K562 (cell line): ENCODE data around the gene NCAPD2. TPM values are rescaled to one million over a fixed set of nuclear protein-coding genes. Genes with fewer than 3 reads are reported as not detected.

Source experiments
- ATAC-seq: fragments of 200-7000 bp; cut with Tn5 transposase; 3 replicates; pipeline ENCODE4 v1.9.1; 2020; ENCODE audit warnings: moderate library complexity
- BruUV-seq: library from RNA; stranded (reverse); fragments of 400-500 nt; replicated peaks from 2 replicates; lab custom pipeline; 2021; lab: Mats Ljungman, UMichigan
- CTCF ChIA-PET: fragments of 300-600 bp; formaldehyde crosslinking; extraction: SDS; loops from one replicate; lab custom pipeline; 2021; ENCODE audit warnings: low intra/inter-chr PET ratio; lab: Yijun Ruan, JAX
- POLR2A ChIA-PET: fragments of 300-600, 350-650 bp; sonication (Branson Sonifier 250); formaldehyde crosslinking; extraction: SDS; loops from one replicate; lab custom pipeline; 2021; ENCODE audit warnings: antibody characterized with exemption, inconsistent platforms; lab: Yijun Ruan, JAX
- DNase-seq, 4 experiments: peaks; one replicate each; pipeline versions ENCODE4 v3.0.0 to v3.0.0-alpha.2; 2011 to 2018; ENCODE audit warnings: low spot score in 3 of 4, mixed read lengths in 3 of 4; ENCODE audit errors: extremely low read depth in 1 of 4
- FAIRE-seq: peaks from 2 replicates; lab custom pipeline; 2011; peaks lifted over from hg19 to GRCh38; lab: Jason Lieb, UNC
- H2AFZ ChIP-seq: 2 replicates; pipeline ENCODE4 v1.6.0; 2011; ENCODE audit warnings: low read depth, low read length, control low read depth, inconsistent platforms
- H3K27ac ChIP-seq: fragments of 200-600 bp; 3 replicates; pipeline ENCODE4 v1.8.0; 2011; ENCODE audit warnings: low read depth, mild to moderate bottlenecking, control low read depth, inconsistent platforms, low read length, moderate library complexity, mixed read lengths; ENCODE audit errors: extremely low read depth
- H3K27me3 ChIP-seq, 2 experiments: fragments of 300-600 bp in 1 of 2; 2 replicates in 1 of 2; 3 replicates in 1 of 2; pipeline versions ENCODE4 v1.6.0 to v1.8.0; 2011; ENCODE audit warnings: inconsistent platforms in 2 of 2, low read length in 2 of 2, mild to moderate bottlenecking in 1 of 2, mixed read lengths in 1 of 2, moderate library complexity in 1 of 2; ENCODE audit not compliant: control insufficient read depth in 2 of 2, insufficient read depth in 2 of 2
- H3K36me3 ChIP-seq: fragments of 300-600 bp; 3 replicates; pipeline ENCODE4 v1.8.0; 2011; ENCODE audit warnings: mild to moderate bottlenecking, low read length, inconsistent platforms; ENCODE audit not compliant: control insufficient read depth, insufficient read depth
- H3K4me1 ChIP-seq, 2 experiments: fragments of 200-600 bp in 1 of 2; replicated peaks in 1 of 2; 2 replicates in 1 of 2; 3 replicates in 1 of 2; pipeline versions ENCODE4 v1.5.1 to v1.8.0; 2011; ENCODE audit warnings: inconsistent platforms in 2 of 2, low read length in 2 of 2, mild to moderate bottlenecking in 1 of 2, mixed read lengths in 1 of 2, moderate library complexity in 1 of 2; ENCODE audit not compliant: control insufficient read depth in 2 of 2, insufficient read depth in 2 of 2
- H3K4me2 ChIP-seq: 2 replicates; pipeline ENCODE4 v1.6.1; 2011; ENCODE audit warnings: low read length, control low read depth, inconsistent platforms, mixed read lengths; ENCODE audit not compliant: insufficient read depth
- H3K4me3 ChIP-seq: fragments of 200-600 bp; sonication (generic), shearing (Covaris generic); 2 replicates; pipeline ENCODE4 v1.5.1; 2016; ENCODE audit warnings: control low read depth, inconsistent platforms
- H3K79me2 ChIP-seq: fragments of 200-600 bp; 3 replicates; pipeline ENCODE4 v1.8.0; 2011; ENCODE audit warnings: low read length, inconsistent platforms; ENCODE audit not compliant: control insufficient read depth, insufficient read depth
- H3K9ac ChIP-seq, 2 experiments: 2 replicates each; pipeline versions ENCODE4 v1.6.0 to v1.6.1; 2011; ENCODE audit warnings: low read depth in 2 of 2, low read length in 2 of 2, control low read depth in 1 of 2, inconsistent platforms in 1 of 2, mild to moderate bottlenecking in 1 of 2, mixed read lengths in 1 of 2; ENCODE audit not compliant: insufficient read depth in 1 of 2
- H3K9me1 ChIP-seq: one replicate; pipeline ENCODE4 v1.6.0; 2011; ENCODE audit warnings: inconsistent platforms, mild to moderate bottlenecking, low read length, moderate library complexity; ENCODE audit not compliant: control insufficient read depth, insufficient read depth
- H3K9me3 ChIP-seq: replicated peaks from 2 replicates; pipeline ENCODE4 v1.5.1; 2011; ENCODE audit warnings: low read depth, low read length, inconsistent platforms; ENCODE audit not compliant: control insufficient read depth, insufficient read depth
- H4K20me1 ChIP-seq: replicated peaks from 2 replicates; pipeline ENCODE4 v1.6.1; 2011; ENCODE audit warnings: low read length, inconsistent platforms, mixed read lengths; ENCODE audit not compliant: control insufficient read depth, insufficient read depth
- NCOA6 ChIP-seq: fragments of 450-650 bp; IDR thresholded peaks from 2 replicates; pipeline ENCODE4 v1.6.1; 2017; ENCODE audit warnings: mild to moderate bottlenecking
- NRF1 ChIP-seq, 2 experiments: fragments of 450-650 bp; IDR thresholded peaks in 1 of 2; conservative IDR thresholded peaks in 1 of 2; 2 replicates each; pipeline ENCODE4 v1.6.1; 2014; ENCODE audit warnings: mild to moderate bottlenecking in 2 of 2
- PPARD ChIP-seq: fragments of 250-450 bp; sonication (Bioruptor Pico); IDR thresholded peaks from 2 replicates; pipeline ENCODE4 v1.8.0; 2022; ENCODE audit warnings: inconsistent platforms, mild to moderate bottlenecking, moderate library complexity
- SMAD3 ChIP-seq: fragments of 450-650 bp; formaldehyde crosslinking; conservative IDR thresholded peaks from 2 replicates; pipeline ENCODE4 v1.4.0; 2020; ENCODE audit warnings: mild to moderate bottlenecking
- SNRNP70 ChIP-seq: fragments of 200-400 bp; formaldehyde crosslinking; optimal IDR thresholded peaks from 2 replicates; pipeline ENCODE3; 2017; ENCODE audit warnings: low read depth, low read length
- WGBS: fragments of 100-300 bp; shearing (Covaris generic); methylation state at CpG from one replicate; pipeline ENCODE4 v1.1.6; 2016; ENCODE audit warnings: low coverage, mixed read lengths; ENCODE audit not compliant: insufficient coverage; ENCODE audit errors: missing lambda C conversion rate; 5-methylcytosine and 5-hydroxymethylcytosine counted together
- in situ Hi-C: fragments of 300-500 bp; cut with MboI; formaldehyde crosslinking; loops from 4 replicates; pipeline ENCODE4 v1.15.0; 2018; ENCODE audit warnings: inconsistent platforms, mixed read lengths
- intact Hi-C: fragments of 100-400 bp; cut with micrococcal nuclease; formaldehyde crosslinking; loops from 2 replicates; pipeline ENCODE4 v1.14.2; 2022
- polyA plus RNA-seq, 8 experiments: library from polyadenylated mRNA; depleted of rRNA in 4 of 8; stranded (reverse) in 5 of 8; unstranded in 3 of 8; fragments of >200 nt; fragmentation: Nextera tagmentation in 2 of 8; fragmentation: Illumina TruSeq in 1 of 8; extraction: Ambion mirVana in 2 of 8; extraction: Trizol in 1 of 8; gene quantifications; 2 replicates each; pipeline versions ENCODE4 v1.2.1 to v1.2.3, GENCODE V29; 2011 to 2014; ENCODE audit warnings: inconsistent platforms in 1 of 8, missing spikeins in 1 of 8
- total RNA-seq, 7 experiments: library from RNA; depleted of rRNA in 6 of 7; stranded (reverse); fragments of >200 nt in 6 of 7; fragmentation: Illumina TruSeq in 2 of 7; extraction: Trizol in 2 of 7; gene quantifications; 2 replicates each; pipeline versions ENCODE4 v1.2.1 to v1.2.3, GENCODE V29; 2011 to 2021; ENCODE audit warnings: low replicate concordance in 1 of 7
- TF ChIP-seq, protein P1 (sequence below), 2 experiments: fragments of 450-650 bp in 1 of 2; sonication (generic) in 1 of 2; formaldehyde crosslinking in 1 of 2; IDR thresholded peaks; 2 replicates each; pipeline versions ENCODE4 v1.7.1 to v1.9.0; 2016 to 2022; ENCODE audit warnings: inconsistent platforms in 1 of 2, mild to moderate bottlenecking in 1 of 2, missing genetic modification reagents in 1 of 2

Gene NCAPD2
- total and polyA plus RNA-seq, 9 of the 15 experiments (the other 6 are each of a cell fraction or from before 2014, with no cell fraction given), result 16.9 to 93.7 (median 68.3) TPM

DNA sequence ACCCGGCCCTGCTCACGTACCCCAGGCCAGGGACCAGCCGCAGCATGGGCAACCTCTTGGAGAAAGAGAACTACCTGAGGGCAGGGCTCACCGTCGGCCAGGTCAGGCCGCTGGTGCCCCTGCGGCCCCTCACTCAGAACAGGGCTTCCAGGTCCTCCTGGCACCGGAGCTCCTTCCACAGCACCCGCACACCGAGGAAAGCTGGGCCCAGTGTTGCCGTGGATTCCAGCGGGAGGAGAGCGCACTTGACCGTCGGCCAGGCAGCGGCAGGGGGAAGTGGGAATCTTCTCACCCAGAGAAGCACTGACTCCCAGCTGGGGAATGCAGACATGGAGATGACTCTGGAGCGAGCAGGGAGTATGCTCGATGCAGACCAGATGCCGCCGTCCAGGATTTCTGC is 15.5 kb upstream of the NCAPD2 start:
- DNase-seq (no peak), ATAC-seq (no peak), FAIRE-seq (no peak)
- no peaks in the 10 kb centered on the region for H4K20me1 ChIP-seq
- no peaks in the 10 kb centered on the region for H3K79me2 ChIP-seq
- WGBS, result 63% methylated on average over 10 of the region's 20 CpGs
- no peak overlapping the region for H3K27ac ChIP-seq
- intact Hi-C loops, result no loop called here
- H3K27me3 ChIP-seq, result no peaks in the 10 kb centered on the region
- no peaks in the 10 kb centered on the region for H3K9me1 ChIP-seq
- ChIA-PET CTCF (no interaction called here), POLR2A (interaction anchor here (1.1 kb wide), 1 partner anchor 36 kb away, joined by 3 read pairs; no protein-coding TSS in a partner anchor)
- TF ChIP-seq NRF1 (conservative IDR thresholded peaks at IDR 0.05 in 1 of 2, IDR thresholded peaks at IDR 0.05 in 1 of 2) (no peak), PPARD (CRISPR knock-in tag) (no peak), NCOA6 (no peak), SNRNP70 (no peak), SMAD3 (CRISPR knock-in tag) (no peak)
- TF ChIP-seq, protein P1, sequence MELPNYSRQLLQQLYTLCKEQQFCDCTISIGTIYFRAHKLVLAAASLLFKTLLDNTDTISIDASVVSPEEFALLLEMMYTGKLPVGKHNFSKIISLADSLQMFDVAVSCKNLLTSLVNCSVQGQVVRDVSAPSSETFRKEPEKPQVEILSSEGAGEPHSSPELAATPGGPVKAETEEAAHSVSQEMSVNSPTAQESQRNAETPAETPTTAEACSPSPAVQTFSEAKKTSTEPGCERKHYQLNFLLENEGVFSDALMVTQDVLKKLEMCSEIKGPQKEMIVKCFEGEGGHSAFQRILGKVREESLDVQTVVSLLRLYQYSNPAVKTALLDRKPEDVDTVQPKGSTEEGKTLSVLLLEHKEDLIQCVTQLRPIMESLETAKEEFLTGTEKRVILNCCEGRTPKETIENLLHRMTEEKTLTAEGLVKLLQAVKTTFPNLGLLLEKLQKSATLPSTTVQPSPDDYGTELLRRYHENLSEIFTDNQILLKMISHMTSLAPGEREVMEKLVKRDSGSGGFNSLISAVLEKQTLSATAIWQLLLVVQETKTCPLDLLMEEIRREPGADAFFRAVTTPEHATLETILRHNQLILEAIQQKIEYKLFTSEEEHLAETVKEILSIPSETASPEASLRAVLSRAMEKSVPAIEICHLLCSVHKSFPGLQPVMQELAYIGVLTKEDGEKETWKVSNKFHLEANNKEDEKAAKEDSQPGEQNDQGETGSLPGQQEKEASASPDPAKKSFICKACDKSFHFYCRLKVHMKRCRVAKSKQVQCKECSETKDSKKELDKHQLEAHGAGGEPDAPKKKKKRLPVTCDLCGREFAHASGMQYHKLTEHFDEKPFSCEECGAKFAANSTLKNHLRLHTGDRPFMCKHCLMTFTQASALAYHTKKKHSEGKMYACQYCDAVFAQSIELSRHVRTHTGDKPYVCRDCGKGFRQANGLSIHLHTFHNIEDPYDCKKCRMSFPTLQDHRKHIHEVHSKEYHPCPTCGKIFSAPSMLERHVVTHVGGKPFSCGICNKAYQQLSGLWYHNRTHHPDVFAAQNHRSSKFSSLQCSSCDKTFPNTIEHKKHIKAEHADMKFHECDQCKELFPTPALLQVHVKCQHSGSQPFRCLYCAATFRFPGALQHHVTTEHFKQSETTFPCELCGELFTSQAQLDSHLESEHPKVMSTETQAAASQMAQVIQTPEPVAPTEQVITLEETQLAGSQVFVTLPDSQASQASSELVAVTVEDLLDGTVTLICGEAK (IDR thresholded peaks at IDR 0.05), result no peak
- TF ChIP-seq, protein P1 (CRISPR knock-in tag; IDR thresholded peaks at IDR 0.05), result no peak
- H3K36me3 ChIP-seq, result no peaks in the 10 kb centered on the region
- H3K9me3 ChIP-seq, result no peaks in the 10 kb centered on the region
- BruUV-seq, result no TSS peak
- no peak overlapping the region for H3K9ac ChIP-seq
- peaks cover 0 to 4% of the 10 kb centered on the region in 2 experiments; a peak in 2 of 5 replicates for H3K4me1 ChIP-seq
- in situ Hi-C loops, result no loop called here
- H3K4me3 ChIP-seq, result no peak overlapping the region
- H2AFZ ChIP-seq, result no peak overlapping the region
- H3K4me2 ChIP-seq, result no peak overlapping the region
